ENCODE results near the gene DISP1. TPM values are rescaled to one million over a fixed set of nuclear protein-coding genes. Genes with fewer than 3 reads are reported as not detected.

DISP1 gene
- total RNA-seq, 4 donors from 2014 or later, result 4.1 to 22.8 (median 10.1) TPM

- Histone ChIP-seq H3K9me3 (no peaks in the 10 kb centered on the region), H3K36me3 (no peaks in the 10 kb centered on the region), H3K27ac (peak overlapping the region; percentile 87 to 97 (median 92)), H3K4me1 (peaks cover 0 to 11% (median 2%) of the 10 kb centered on the region in 4 donors), H3K4me3 (peak overlapping the region; percentile 75 to 96 (median 86)), H3K27me3 (no peaks in the 10 kb centered on the region)
- TF ChIP-seq, protein P1, sequence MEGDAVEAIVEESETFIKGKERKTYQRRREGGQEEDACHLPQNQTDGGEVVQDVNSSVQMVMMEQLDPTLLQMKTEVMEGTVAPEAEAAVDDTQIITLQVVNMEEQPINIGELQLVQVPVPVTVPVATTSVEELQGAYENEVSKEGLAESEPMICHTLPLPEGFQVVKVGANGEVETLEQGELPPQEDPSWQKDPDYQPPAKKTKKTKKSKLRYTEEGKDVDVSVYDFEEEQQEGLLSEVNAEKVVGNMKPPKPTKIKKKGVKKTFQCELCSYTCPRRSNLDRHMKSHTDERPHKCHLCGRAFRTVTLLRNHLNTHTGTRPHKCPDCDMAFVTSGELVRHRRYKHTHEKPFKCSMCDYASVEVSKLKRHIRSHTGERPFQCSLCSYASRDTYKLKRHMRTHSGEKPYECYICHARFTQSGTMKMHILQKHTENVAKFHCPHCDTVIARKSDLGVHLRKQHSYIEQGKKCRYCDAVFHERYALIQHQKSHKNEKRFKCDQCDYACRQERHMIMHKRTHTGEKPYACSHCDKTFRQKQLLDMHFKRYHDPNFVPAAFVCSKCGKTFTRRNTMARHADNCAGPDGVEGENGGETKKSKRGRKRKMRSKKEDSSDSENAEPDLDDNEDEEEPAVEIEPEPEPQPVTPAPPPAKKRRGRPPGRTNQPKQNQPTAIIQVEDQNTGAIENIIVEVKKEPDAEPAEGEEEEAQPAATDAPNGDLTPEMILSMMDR (IDR thresholded peaks at IDR 0.05), result no peak
- no peak for TF ChIP-seq POLR2A (IDR thresholded peaks at IDR 0.05)
- DNase-seq, result no peak
Measured at GRCh38 chr1:222815440-222815765, 564 bp downstream of the DISP1 start.

- DNase-seq, result no peak
- Histone ChIP-seq H3K27ac (peak overlapping the region in 1 of 4 donors; percentile 44), H3K9me3 (no peaks in the 10 kb centered on the region), H3K27me3 (no peaks in the 10 kb centered on the region), H3K4me1 (peaks cover 0 to 11% (median 2%) of the 10 kb centered on the region in 4 donors), H3K36me3 (no peaks in the 10 kb centered on the region), H3K4me3 (no peak overlapping the region)
- no peak for TF ChIP-seq POLR2A (IDR thresholded peaks at IDR 0.05)
- TF ChIP-seq, protein P1 (IDR thresholded peaks at IDR 0.05), result no peak
Measured at GRCh38 chr1:222817529-222817928, 2.7 kb downstream of the DISP1 start.

DNA sequence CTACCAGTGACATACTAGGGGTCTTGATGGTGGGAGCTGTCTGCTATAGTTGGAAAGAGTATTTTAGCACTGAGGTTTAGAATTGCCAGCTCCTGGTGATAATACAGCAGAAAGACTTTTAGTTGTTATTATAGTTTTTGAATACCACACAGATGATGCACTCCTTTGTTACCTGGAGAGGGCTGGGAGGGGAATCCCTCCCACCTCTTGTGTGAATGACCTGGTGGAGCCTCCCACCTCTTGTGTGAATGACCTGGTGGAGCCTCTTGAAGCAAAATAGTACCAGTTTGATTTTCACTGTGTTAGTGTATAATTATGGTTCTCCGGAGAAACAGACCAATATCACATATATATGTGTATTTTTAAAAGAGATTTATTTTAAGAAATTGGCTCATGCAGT, 3.3 kb downstream of the DISP1 start:
- H3K9me3 ChIP-seq, result no peaks in the 10 kb centered on the region
- H3K4me1 ChIP-seq, result peaks cover 0 to 11% (median 2%) of the 10 kb centered on the region in 4 donors
- no peaks in the 10 kb centered on the region for H3K36me3 ChIP-seq
- DNase-seq, result no peak
- no peak overlapping the region for H3K4me3 ChIP-seq
- no peak overlapping the region for H3K27ac ChIP-seq
- no peaks in the 10 kb centered on the region for H3K27me3 ChIP-seq
- TF ChIP-seq, protein P1 (IDR thresholded peaks at IDR 0.05), result no peak
- no peak for TF ChIP-seq POLR2A (IDR thresholded peaks at IDR 0.05)

DNA sequence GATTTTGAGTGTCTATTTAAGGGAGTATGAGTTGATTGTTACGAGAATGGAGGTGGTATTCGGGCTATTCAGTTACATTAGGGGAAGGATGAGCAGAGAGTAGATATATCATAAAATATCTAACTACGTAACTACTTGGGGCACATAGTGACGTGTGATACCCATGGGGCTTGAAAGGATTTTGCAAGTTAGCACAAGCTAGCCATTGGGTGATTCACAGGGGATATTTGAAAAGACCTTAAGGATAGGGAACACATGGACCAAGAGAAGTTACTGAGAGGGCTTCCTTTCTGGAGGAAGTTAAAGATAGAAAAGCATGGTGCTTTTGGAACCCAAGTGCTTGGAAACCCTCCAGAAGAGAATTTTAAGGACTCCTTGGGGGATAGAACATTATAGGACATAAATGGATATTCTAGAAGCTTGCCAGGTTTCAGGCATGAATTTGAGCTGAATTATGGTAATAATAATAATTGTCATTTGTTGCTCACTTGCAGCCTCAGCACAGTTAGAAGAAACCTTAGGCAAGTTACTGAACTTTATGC, 5.4 kb downstream of the DISP1 start:
- Histone ChIP-seq H3K27me3 (no peaks in the 10 kb centered on the region), H3K36me3 (no peaks in the 10 kb centered on the region), H3K27ac (no peak overlapping the region), H3K4me3 (no peak overlapping the region), H3K9me3 (no peaks in the 10 kb centered on the region), H3K4me1 (no peaks in the 10 kb centered on the region)
- TF ChIP-seq, protein P1 (IDR thresholded peaks at IDR 0.05), result no peak
- no peak for TF ChIP-seq POLR2A (IDR thresholded peaks at IDR 0.05)
- DNase-seq, result no peak

GRCh38 chr1:222821239-222821638, 6.4 kb downstream of the DISP1 start:
- Histone ChIP-seq H3K36me3 (no peaks in the 10 kb centered on the region), H3K4me3 (no peak overlapping the region), H3K27me3 (no peaks in the 10 kb centered on the region), H3K9me3 (no peaks in the 10 kb centered on the region), H3K4me1 (no peaks in the 10 kb centered on the region), H3K27ac (no peak overlapping the region)
- DNase-seq, result no peak
- TF ChIP-seq POLR2A (IDR thresholded peaks at IDR 0.05), result no peak
- TF ChIP-seq, protein P1 (IDR thresholded peaks at IDR 0.05), result no peak

GRCh38 chr1:222823695-222824094, 8.9 kb downstream of the DISP1 start:
- no peak overlapping the region for H3K27ac ChIP-seq
- H3K27me3 ChIP-seq, result no peaks in the 10 kb centered on the region
- H3K9me3 ChIP-seq, result no peaks in the 10 kb centered on the region
- H3K4me3 ChIP-seq, result no peak overlapping the region
- H3K4me1 ChIP-seq, result peaks cover 0 to under 1% (median 0%) of the 10 kb centered on the region in 4 donors
- no peaks in the 10 kb centered on the region for H3K36me3 ChIP-seq
- DNase-seq, result no peak
- no peak for TF ChIP-seq POLR2A (IDR thresholded peaks at IDR 0.05)
- TF ChIP-seq, protein P1 (IDR thresholded peaks at IDR 0.05), result no peak

Measured in Peyer's patch (tissue), 4 donors.